ENCODE measurements around the gene YWHAE.
"Not testable (repeated sequence)": the region's sequence is repeated elsewhere in the genome, so short reads cannot be mapped to it uniquely, and the experiment has no call there.

YWHAE gene

DNA sequence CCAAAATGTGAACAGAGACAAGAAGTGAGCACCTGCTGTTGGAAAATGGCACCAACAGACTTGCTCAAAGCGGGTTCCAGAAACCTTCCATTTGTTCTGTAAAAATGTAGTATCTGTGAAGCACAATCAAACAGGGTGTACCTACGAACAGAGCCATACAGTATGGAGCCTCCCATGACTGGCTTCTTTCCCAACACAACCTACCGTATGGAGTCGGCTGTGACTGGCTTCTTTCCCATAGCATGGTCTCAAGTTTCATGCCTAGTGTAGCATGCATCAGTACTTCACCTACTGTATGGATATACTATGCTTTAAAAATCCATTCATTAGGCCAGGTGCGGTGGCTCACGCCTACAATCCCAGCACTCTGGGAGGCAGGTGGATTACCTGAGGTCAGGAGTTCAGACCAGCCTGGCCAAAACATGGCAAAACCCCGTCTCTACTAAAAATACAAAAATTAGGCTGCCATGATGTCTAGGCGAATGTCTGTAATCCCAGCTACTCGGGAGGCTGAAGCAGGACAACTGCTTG is 26.2 kb downstream of the YWHAE start:
- DNase-seq, result no peak

DNA sequence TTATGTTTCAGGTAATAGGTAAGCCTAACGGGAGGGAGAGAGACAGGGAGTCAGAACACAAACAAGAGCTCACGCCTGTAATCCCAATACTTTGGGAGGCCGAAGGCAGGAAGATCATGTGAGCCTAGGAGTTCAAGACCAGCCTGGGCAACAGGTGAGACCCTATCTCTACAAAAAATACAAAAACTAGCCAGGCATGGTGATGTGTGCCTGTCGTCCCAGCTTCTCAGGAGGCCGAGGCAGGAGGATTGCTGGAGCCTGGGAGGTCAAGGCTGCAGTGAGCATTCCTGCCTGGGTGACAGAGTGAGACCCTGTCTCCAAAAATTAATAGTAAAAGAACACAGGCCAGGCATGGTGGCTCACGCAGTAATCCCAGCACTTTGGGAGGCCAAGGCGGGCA is 27.4 kb downstream of the YWHAE start:
- no peak for DNase-seq

DNA sequence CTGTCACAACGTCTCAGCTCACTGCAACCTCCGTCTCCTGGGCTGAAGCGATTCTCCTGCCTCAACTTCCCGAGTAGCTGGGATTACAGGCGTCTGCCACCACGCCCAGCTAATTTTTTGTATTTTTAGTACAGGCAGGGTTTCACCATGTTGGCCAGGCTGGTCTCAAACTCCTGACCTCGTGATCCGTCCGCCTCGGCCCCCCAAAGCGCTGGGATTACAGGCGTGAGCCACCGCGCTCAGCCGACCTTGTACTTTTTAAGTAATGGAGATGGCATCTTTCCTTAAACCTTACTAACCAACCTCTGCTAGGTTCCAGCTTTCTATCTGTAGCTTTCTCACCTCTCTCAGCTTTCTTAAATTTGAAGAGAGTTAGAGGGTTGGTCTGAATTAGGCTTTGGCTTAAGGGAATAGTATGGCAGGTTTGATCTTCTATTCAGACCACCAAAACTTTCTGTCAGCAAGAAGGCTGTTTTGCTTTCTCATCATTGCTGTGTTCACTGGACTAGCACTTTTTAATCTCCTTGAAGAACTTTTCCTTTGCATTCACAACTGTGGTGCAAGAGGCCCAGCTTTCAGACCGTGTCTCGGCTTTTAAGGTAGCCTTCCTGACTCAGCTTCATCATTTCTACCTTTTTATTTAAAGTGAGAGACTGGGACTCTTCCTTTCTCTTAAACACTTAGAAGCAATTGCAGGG is 28.0 kb downstream of the YWHAE start:
- DNase-seq, result no peak

DNA sequence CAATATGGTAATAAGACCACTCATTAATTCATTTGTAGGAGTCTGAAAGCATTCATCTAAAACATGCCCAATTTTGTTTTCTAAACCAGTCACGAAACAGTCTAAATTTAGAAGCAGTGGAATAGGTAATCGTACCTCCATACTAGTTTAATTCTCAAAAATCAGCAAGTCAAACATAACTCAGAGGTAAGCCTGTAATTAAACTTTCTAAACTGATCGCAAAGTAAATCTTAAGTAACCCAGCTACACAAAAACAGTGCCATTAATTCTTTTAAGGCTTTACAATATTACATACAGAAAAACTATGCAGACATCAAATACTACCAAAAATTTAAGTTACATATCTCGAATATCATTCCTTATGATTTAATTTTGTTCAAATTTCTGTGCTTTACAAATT is 31.4 kb downstream of the YWHAE start:
- no peak for DNase-seq

DNA sequence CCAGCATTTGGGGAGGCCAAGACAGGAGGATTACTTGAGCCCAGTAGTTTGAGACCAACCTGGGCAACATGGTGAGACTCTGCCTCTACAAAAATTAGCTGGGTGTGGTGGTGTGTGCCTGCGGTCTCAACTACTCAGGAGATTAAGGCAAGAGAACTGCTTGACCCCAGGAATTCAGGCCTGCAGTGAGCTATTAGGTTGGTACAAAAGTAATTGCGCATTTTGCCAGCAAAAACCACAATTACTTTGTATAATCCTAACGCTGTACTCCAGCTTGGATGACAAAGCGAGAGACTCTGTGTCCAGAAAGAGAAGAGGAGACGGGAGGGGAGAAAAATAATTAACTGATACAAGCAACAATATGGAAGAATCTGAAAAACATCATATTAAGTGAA is 32.7 kb downstream of the YWHAE start:
- no peak for DNase-seq

DNA sequence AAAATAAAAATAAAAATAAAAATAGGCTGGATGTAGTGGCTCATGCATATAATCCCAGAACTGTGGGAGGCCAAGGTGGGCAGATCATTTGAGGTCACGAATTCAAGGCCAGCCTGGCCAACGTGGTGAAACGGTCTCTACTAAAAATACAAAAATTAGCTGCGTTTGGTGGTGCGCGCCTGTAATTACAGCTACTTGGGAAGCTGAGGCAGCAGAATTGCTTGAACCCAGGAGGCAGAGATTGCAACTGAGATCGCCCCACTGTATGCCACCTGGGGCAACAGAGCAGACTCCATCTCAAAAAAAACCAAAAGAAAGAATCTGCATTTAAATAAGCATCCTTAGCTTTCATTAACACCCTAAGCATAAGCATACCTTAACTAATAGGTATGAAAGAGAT is 33.8 kb downstream of the YWHAE start:
- DNase-seq, result no peak

DNA sequence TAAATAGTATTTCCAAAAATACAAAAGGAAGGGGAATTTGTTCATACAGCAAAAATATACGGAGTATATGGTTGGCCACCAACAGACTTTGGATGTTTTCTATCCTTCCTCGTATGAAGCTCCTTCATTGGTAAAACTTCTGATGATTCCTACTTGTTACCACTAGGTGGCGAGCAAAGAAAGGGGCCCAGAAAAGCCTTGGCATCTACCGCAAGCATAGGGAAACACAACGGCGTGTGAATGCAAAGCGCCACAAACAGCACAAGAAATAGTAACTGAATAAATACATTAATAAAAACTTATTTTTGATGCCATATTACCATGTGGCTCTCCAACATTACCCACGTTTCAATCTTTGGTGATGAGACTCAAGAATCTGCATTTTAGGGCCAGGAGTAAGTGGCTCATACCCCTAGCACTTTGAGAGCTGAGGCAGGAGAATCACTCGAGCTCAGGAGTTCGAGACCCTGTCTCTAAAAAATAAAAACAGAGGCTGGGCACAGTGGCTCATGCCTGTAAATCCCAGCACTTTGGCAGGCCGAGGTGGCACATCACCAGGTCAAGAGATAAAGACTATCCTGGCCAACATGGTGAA is 34.5 kb downstream of the YWHAE start:
- DNase-seq, result peak; percentile 79

DNA sequence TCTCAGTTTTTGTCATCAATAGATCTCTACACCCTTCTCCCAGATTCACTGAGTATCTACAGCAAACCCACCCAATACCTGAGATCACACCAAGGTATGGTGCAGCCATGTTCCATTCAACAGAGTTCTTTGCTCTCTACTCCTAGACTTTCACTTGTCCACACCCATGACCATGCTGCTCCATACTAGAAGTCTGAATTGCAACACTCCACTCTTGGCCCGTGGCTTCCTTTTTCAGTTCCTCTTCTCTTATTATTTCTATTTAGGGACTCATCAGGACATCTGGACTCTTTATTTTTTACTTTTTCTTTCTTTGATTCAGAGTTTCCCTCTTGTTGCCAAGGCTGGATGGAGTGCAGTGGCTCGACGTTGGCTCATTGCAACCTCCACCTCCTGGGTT is 37.1 kb downstream of the YWHAE start:
- no peak for DNase-seq

DNA sequence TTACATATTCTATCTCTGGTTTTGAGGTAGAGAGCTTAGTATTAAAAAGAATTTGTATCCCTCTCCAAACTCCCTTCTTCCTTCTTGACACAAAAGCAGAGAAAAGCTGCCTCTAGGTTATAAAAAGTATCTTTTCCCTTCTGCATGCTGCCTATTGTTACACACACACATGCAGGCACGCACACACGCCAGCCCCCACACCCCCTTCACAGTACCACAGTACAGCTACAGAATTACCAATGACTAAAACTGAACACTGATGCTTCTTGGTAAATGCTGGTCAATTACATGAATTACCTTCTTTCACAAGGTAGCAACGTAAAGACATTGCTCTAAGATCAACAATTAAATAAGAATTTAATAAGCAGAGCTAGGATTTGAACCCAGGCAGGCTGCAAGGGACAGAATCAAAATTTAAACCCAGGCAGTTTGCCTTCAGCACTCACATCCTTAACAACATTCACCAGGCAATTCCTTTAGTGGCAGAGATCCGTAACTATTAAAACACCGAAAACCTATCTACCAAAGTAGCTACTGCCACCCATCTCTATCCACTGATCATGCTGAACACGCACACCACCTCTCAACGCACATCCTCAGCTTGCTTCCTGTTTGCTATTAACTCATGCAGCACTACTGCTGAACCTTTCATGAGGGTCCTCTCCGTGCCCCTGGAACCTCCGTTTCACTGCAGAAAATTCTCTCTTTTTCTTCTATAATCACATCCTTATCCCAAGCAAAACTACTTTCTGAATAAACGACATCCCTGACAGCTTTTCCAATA is 37.8 kb downstream of the YWHAE start:
- no peak for DNase-seq

DNA sequence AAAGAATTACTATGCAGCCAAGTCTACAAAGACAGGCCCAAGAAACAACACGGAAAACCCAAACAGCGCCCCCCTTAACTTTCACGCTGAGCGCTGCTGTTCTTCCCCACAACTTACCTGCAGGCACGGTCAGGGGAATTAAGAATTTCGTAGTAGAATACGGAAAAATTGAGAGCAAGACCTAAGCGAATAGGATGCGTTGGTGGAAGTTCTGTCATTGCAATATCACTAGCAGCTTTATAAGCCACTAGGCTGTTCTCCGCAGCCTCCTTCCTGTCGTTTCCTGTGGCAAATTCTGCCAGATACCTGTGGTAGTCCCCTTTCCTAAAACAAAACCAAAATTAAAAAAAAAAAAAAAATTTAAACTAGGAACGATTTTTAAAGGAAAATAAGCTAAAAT is 39.0 kb downstream of the YWHAE start:
- no peak for DNase-seq

DNA sequence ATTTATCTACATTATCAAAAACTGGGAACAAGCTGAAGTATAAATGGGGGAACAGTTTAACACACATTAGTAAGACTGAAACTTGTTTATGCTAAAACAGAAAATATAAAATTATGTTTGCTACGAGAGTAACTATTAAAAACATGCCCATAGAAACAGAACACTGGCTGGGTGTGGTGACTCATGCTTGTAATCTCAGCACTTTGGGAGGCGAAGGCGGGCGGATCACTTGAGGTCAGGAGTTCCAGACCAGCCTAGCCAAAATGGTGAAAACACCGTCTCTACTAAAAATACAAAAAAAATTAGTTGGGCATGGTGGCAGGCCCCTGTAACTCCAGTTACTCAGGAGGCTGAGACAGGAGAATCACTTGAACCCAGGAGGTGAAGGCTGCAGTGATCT is 39.7 kb downstream of the YWHAE start:
- not testable (repeated sequence) for DNase-seq

DNA sequence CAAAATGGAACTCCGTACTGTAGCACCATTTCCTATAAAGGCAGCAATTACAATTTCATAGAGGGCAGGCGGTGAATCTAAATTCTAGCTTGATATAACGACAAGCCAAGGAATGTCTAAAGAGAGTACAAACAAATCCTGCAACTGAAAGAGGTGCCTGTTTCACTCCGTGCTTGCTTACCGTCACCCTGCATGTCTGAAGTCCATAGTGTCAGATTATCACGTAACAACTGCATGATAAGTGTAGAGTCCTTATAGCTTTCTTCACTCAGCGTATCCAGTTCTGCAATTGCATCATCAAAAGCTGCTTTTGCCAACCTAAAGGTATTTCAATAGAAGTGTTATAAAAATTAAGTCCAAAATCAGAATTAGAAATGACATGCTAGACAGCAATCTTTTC is 46.0 kb downstream of the YWHAE start:
- DNase-seq, result no peak

DNA sequence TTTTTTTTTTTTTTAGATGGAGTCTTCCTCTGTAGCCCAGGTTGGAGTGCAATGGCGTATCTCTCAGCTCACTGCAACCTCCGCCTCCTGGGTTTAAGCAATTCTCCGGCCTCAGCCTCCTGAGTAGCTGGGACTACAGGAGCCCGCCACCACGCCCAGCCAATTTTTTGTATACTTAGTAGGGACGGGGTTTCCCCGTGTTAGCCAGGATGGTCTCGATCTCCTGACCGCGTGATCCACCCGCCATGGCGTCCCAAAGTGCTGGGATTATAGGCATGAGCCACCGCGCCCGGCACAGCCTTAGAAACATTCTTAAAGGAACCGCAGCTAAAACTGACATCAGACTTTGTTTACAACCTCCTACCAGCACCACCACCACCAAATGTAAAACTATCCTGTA is 47.5 kb downstream of the YWHAE start:
- not testable (repeated sequence) for DNase-seq

DNA sequence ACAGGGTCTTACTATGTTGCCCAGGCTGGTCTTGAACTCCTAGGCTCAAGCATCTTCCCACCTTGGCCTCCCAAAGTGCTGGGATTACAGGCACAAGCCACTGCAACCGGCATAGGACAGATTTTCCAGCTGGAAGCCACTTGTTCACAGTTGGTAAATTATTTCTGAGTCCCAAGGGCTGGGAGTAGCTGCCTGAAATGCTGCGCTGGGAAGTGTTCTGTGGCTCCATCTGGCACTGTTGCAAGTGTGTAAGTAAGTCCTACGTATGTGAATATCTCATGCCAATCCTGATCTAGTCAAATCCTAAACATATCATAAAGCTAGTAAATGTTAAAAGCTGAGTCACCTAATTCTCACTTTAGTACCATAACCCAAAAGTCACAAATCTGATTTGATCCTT is 48.1 kb downstream of the YWHAE start:
- no peak for DNase-seq

DNA sequence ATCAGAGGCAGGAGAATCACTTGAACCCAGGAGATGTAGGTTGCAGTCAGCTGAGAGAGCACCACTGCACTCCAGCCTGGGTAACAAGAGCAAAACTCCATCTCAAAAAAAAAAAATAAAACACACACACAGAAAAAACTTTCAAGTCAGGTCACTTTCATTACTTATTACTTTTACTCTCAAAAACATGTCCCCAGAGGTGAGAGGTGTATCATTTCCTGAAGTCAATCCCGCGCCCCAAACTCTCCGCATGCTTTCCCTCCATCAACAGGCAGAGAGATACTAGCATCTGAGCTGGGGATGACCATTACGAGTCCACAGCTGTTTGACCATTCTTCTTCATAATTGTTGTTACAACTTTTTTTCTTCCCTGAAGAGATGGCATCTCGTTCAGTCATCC is 48.7 kb downstream of the YWHAE start:
- no peak for DNase-seq

DNA sequence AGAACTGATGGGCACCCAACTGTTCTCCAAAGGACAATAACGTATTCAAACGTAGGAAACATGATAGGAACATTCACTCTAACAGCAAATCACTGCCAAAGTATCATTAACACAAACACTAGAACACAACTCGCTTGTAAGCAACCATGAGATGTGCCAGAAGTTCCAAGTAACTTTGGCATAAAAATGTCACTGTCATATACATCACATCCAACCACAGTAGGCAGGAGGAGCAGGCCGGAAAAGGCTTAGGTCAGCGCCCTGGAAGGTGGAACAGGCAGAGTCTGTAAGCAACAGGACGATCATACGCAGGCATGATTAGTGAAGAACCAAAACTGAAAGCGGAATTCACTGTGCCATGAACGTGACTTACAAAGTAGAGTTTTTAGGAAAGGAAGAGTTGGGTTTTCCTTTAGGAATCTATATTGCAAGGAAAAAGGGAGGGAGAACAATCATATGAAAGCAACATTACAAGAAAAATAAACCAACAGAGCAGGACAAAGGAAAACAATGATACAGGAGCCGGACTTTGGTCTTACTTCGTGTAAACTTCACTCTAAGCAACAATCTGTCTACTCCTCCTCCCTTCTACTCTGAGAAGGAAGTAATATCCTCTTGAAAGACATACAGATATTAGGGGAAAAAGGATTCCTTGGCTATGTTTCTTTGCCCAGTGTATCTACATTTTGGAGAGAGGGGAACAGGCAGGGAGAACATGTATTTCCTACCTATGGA is 52.3 kb downstream of the YWHAE start:
- DNase-seq, result peak; percentile 55

DNA sequence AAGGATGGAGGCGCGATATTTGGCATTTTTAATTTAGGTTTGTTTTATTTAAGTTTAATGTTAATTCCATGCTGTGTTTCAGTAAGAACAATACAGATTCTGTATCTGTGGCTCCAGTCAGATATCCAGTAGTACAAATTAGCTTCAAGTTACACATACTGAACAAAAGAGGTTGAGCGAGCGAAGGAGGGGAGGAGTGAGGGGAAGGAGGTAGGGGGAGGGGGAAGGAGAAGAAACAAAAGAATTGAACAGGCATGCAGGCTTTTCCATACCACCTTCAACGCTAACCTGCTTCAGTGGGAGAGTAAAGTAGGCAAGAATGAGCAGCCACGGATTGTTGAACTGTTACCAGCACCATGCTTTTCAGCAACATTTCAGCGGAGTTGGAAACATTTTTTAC is 55.5 kb downstream of the YWHAE start:
- DNase-seq, result no peak

DNA sequence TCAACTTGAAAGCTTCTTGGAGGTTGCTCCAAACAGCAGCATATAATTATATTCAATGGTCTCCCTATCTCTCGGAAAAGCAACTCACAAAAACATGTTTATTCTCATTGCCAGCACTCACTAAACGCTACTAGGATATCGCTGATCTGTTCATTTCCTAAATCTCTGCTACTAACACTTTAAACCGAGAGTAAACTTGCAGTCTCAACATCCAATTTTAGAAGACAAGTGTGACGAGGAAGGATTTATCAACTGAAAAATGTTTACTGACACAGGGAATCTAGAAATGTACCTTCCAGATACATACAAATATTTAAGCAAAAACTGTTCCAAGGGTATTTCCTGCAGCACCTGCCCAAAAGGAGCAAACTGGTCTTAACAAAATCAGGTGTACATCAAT is 56.5 kb downstream of the YWHAE start:
- no peak for DNase-seq

DNA sequence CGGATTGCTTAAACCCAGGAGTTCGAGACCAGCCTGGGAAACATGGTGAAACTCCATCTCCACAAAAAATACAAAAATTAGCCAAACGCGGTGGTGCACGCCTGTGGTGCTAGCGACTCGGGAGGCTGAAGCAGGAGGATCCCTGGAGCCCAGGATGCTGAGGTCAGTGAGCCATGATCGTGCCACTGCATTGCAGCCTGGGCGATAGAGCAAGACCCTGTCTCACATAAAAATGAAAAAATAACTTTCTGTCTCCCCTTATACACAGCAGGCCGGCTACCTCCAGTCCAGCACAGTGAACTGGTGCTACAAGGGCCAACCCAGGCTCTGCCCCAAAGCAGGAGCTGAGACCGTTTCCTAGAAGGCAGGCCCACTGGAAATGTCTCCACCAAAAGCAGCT is 59.7 kb downstream of the YWHAE start:
- DNase-seq, result no peak

DNA sequence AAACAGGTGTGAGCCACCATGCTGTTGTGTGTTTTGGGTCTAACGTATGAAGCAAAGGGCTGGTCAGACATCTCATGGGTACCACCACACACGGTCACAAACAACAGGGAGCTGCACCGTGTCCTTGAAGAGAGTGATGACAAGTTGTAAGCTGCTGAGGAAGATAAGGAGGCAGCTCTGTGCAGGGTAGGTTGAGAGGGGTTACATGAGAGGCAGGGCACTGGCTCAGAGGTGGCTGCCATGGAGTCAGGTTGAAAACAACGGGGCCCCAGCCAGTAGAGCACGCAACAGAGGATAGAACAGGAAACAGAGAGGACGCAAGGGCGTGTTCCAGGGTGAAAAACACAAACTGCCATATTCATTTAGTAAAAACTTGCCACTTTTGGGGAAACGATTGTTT is 68.3 kb downstream of the YWHAE start:
- no peak for DNase-seq

DNA sequence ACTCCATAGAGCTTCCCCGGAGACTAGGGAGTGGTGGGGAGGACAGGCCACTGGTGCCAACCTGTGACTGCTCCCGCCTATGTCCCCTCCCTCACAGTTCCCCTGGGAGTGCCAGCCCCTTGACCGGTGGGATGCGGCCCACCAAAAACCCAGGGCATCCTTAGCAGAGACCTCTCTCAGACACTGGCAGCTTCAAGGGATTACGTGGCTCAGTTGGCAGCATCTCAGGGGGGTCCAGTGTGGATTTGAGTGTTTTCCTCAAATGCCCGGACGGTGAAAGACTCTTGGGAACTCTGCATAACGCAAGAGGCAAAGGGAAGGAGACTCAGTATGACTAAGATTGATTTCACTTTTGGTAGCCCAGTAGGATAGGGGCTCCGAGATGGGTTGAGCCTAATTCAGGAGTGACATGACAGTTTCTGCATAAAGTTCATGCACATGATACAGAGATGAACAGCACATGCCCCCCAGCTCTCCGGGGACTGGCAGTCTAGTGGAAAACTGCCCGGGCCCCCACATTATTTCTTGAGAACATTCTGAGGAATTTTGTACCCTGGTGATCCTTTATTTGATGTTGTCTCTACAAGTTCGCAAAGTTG is 70.2 kb downstream of the YWHAE start:
- DNase-seq, result no peak

DNA sequence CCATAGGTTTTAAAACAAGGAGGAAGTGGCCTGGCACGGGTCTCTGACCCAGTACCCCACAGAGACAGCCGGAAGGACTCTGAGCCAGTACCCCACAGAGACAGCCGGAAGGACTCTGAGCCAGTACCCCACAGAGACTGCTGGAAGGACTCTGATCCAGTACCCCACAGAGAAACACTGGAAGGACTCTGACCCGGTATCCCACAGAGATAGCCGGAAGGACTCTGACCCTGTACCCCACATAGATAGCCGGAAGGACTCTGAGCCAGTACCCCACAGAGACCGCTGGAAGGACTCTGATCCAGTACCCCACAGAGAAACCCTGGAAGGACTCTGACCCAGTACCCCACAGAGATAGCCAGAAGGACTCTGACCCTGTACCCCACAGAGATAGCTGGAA is 71.6 kb downstream of the YWHAE start:
- no peak for DNase-seq

DNA sequence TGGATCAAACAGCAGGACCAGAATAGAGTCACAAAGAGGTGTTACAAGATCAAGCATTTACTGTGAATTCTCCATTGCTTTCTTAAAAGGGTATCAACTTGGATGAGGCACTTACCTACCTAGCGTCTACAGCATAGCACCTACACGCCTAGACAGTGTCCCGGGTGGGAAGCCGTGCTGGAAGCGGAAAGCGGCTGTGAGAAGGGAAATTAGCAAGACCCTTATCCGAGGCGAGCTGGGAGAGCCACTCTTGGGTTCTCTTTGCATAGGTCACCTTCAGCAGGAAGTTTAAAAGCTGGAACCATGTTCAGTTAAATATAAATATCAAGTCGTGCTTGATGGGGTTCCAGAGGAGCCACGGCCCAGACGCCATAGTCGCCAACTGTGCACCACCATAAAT is 74.3 kb downstream of the YWHAE start:
- no peak for DNase-seq

Data from kidney glomerular epithelial cell (primary cell).